Sigmoid colon (tissue), 4 donors: ENCODE data around the gene ELFN1.

Source experiments
- CTCF ChIP-seq, 4 experiments: fragments of 450-650 bp in 3 of 4; fragments of 200-600 bp in 1 of 4; IDR thresholded peaks; one replicate each; pipeline ENCODE4 v1.5.1; 2016 to 2019; ENCODE audit warnings: antibody characterized with exemption in 4 of 4, mild to moderate bottlenecking in 3 of 4, moderate library complexity in 2 of 4
- EP300 ChIP-seq, 4 donors: sonication (generic); formaldehyde crosslinking; IDR thresholded peaks; one replicate each; pipeline ENCODE4 v1.6.1; 2017; ENCODE audit warnings: antibody characterized with exemption in 4 of 4
- POLR2A ChIP-seq, 2 donors: fragments of 450-650 bp; IDR thresholded peaks; one replicate each; pipeline ENCODE4 v1.6.1; 2016; ENCODE audit warnings: antibody characterized with exemption in 2 of 2, mild to moderate bottlenecking in 2 of 2, moderate library complexity in 2 of 2
- POLR2AphosphoS5 ChIP-seq, 4 donors: sonication (generic); formaldehyde crosslinking; IDR thresholded peaks; one replicate each; pipeline ENCODE4 v1.6.1; 2017; ENCODE audit warnings: antibody characterized with exemption in 4 of 4

GRCh38 chr7:1777122-1777521 lies 107.0 kb downstream of the ELFN1 start:
- no peak for TF ChIP-seq CTCF (IDR thresholded peaks at IDR 0.05)
- no peak for TF ChIP-seq POLR2AphosphoS5 (IDR thresholded peaks at IDR 0.05)
- no peak for TF ChIP-seq EP300 (IDR thresholded peaks at IDR 0.05)
- no peak for TF ChIP-seq POLR2A (IDR thresholded peaks at IDR 0.05)
